Measurements from ENCODE around the gene INAVA. TPM values are rescaled to one million over a fixed set of nuclear protein-coding genes. Genes with fewer than 3 reads are reported as not detected.
A peak's percentile ranks its signal among the peaks of the same experiment; 100 is the strongest.

The INAVA gene, protein sequence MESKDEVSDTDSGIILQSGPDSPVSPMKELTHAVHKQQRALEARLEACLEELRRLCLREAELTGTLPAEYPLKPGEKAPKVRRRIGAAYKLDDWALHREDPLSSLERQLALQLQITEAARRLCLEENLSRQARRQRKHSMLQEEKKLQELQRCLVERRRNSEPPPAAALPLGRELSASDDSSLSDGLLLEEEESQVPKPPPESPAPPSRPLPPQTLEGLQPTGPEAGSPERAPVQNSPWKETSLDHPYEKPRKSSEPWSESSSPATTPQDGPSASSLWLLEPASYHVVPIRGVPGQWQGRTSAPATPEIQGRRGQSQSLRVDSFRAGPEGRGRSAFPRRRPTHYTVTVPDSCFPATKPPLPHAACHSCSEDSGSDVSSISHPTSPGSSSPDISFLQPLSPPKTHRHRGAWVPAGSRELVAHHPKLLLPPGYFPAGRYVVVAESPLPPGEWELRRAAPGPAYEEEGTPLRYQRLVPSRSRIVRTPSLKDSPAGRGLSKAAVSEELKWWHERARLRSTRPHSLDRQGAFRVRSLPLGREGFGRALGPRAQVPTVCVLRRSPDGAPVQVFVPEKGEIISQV
- total RNA-seq: 84.0 and 191 TPM in 2 replicates

DNA sequence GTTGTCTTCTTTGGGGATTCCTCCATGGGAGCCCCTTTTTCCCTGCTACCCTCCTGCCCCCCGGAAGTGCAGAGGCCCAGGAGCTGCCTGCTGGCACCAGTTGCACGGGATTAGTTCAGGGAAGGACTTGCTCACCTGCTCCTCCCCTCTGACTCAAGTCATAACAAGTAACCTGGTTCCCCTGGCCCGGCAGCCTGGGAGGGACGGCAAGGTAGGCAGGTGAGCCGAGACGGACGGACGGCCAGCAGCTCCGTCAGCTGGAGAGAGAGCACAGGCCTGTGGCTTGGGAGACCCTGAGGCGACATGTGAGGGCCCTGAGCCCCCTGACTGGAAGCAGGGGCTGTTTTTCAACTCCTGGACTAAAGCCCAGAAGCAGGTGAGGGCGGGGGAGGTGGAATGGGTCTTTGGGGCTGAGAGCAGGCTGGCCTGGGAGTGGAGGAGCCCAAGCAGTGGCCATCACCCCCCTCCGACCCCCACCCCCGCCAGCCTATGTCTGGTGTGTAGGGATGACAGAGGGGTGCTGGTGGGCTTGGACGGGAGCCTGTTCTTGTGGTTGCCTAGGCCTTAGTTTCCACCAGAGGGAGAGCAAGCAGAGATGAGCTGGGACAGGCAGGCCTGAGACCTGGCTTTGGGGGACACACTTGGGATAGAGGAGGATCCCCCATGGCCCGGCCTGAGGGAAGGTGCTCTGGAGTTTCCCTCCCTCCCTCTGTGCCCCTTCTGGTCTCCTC, at the start of gene INAVA:
Gene INAVA (plus strand): TSS at position 189 of the 731 bp plus-strand sequence. CDS start 3,501 bp downstream, outside the sequence.
- H3K4me3 ChIP-seq (ENCODE audit: low read depth, low read length): peak within 1 kb of the TSS; percentile 66
- DNase-seq (ENCODE audit: low read depth): no peak
- TF ChIP-seq, protein P1, sequence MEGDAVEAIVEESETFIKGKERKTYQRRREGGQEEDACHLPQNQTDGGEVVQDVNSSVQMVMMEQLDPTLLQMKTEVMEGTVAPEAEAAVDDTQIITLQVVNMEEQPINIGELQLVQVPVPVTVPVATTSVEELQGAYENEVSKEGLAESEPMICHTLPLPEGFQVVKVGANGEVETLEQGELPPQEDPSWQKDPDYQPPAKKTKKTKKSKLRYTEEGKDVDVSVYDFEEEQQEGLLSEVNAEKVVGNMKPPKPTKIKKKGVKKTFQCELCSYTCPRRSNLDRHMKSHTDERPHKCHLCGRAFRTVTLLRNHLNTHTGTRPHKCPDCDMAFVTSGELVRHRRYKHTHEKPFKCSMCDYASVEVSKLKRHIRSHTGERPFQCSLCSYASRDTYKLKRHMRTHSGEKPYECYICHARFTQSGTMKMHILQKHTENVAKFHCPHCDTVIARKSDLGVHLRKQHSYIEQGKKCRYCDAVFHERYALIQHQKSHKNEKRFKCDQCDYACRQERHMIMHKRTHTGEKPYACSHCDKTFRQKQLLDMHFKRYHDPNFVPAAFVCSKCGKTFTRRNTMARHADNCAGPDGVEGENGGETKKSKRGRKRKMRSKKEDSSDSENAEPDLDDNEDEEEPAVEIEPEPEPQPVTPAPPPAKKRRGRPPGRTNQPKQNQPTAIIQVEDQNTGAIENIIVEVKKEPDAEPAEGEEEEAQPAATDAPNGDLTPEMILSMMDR (conservative IDR thresholded peaks at IDR 0.05; ENCODE audit: low read depth, low read length): peak; percentile 47

DNA sequence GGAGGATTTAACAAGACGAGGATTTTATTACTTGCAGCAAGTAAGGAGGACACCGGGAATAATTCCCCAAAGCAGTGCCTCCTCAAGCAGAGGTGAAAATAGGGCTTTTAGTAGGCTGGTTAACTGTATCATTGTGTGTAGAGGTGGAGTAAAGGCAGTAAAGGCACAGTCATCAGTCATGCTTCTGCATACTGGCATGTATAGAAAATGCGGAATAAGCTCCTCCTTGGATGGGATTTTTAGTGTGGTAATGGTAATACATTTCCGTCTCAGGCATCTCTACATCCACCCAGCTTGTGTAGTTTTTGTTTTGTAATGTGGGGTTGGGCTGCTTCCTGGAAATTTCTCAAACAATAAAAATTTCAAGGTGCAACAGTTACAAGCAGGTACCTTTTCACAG, 49.3 kb upstream of the INAVA start:
- TF ChIP-seq, protein P1 (conservative IDR thresholded peaks at IDR 0.05; ENCODE audit: low read depth, low read length): no peak
- no peak for DNase-seq (ENCODE audit: low read depth)
- H3K4me3 ChIP-seq (ENCODE audit: low read depth, low read length): no peak overlapping the region

DNA sequence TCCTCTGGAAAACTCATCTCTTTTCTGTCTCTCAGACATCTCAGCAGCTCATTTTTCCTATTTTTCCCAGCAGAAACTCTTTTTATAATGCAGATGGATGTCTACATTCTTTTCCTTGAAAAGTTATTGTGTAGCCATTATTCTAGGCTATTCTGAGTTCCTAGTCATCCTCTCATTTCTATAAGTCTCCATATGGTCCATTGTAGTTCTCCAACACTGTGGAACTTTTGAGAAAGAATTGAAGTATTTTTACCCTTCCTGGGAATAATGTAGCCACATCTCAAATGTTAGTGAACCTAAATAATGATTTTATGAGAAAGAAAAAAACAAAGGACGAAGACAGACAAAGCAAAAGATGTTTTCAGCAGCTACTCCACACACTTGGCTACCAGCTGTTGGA, 48.3 kb upstream of the INAVA start:
- no peak for DNase-seq (ENCODE audit: low read depth)
- H3K4me3 ChIP-seq (ENCODE audit: low read depth, low read length): no peak overlapping the region
- TF ChIP-seq, protein P1 (conservative IDR thresholded peaks at IDR 0.05; ENCODE audit: low read depth, low read length): no peak

DNA sequence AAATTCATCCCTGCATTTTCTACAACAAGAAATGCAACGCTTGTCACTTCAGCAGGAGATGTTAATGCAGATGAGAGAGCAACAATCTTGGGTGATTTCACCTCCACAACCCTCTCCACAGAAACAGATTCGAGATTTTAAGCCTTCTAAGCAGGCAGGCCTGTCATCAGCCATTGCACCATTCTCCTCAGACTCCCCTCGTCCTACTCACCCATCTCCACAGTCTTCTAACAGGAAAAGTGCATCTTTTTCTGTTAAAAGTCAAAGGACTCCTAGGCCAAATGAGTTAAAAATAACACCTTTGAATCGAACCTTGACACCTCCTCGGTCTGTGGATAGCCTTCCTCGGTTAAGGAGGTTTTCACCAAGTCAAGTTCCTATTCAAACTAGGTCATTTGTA, 45.3 kb upstream of the INAVA start:
- TF ChIP-seq, protein P1 (conservative IDR thresholded peaks at IDR 0.05; ENCODE audit: low read depth, low read length): no peak
- no peak overlapping the region for H3K4me3 ChIP-seq (ENCODE audit: low read depth, low read length)
- DNase-seq (ENCODE audit: low read depth): no peak

DNA sequence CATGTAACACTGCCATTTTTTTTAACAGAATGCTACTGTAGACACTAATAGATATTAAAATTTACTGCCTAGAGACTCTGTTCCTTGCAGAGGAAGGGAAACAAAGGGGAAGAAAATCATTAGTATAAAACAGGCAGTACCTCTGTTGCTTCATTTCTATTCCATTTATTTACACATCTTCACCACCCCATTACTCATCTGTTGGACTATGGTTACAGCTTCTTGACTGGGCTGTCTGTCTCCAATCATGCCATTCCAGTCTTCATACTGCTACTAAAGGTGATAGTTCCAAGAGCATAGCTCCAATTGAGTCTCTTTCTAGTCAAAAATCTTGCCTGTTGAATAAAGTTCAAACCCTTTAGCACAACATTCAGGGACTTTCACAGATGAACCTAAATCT, 44.1 kb upstream of the INAVA start:
- DNase-seq (ENCODE audit: low read depth): no peak
- TF ChIP-seq, protein P1 (conservative IDR thresholded peaks at IDR 0.05; ENCODE audit: low read depth, low read length): no peak
- H3K4me3 ChIP-seq (ENCODE audit: low read depth, low read length): no peak overlapping the region

DNA sequence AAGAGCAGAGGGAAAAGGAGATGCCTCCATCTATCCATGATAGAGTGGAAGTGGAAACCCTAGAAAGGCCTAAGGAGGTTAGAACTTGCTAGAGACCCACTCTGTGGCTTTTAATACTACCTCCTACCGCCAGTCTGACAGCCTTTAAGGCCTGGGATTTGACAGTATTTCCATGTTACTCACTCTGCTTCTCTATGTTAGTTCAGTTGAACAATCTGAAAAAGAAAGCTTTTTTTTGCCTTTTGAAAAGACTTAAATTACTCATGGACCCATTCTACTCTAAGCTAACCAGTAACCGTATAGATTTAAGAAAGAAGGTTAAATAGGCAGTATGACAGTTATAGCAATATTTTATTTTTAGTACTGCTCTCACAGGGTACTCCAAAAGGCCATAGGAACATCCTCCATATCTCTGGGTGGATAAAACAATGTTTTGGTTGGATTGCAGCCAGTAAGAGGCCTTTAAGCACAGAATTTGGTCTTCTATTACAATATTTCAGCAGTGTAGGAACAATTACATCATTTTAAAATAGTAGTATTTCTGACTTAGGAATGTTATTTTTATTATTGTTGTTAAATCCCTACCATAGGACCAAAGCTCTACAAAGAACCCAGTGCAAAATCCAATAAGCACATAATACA, 37.9 kb upstream of the INAVA start:
- no peak for DNase-seq (ENCODE audit: low read depth)
- TF ChIP-seq, protein P1 (conservative IDR thresholded peaks at IDR 0.05; ENCODE audit: low read depth, low read length): no peak
- no peak overlapping the region for H3K4me3 ChIP-seq (ENCODE audit: low read depth, low read length)

All from epithelial cell of proximal tubule (primary cell).